Nephron (organoid): Measurements from ENCODE around the gene RRP36.

Source experiments
- H3K27ac Mint-ChIP-seq, 3 experiments: 2 replicates each; pipeline ENCODE4 v1.8.0; 2020; ENCODE audit warnings: mixed read lengths in 3 of 3, mild to moderate bottlenecking in 2 of 3, moderate library complexity in 1 of 3
- H3K27me3 Mint-ChIP-seq: 2 replicates; pipeline ENCODE4 v1.8.0; 2021; ENCODE audit warnings: low read depth, mild to moderate bottlenecking, moderate library complexity, mixed read lengths
- H3K36me3 Mint-ChIP-seq: 2 replicates; pipeline ENCODE4 v1.8.0; 2020; ENCODE audit warnings: low read depth, mixed read lengths
- H3K4me1 Mint-ChIP-seq: 2 replicates; pipeline ENCODE4 v1.8.0; 2020; ENCODE audit warnings: mixed read lengths
- H3K4me3 Mint-ChIP-seq, 3 experiments: 2 replicates each; pipeline ENCODE4 v1.8.0; 2020; ENCODE audit warnings: mild to moderate bottlenecking in 3 of 3, mixed read lengths in 3 of 3, moderate library complexity in 2 of 3
- H3K9me3 Mint-ChIP-seq: 2 replicates; pipeline ENCODE4 v1.8.0; 2020; ENCODE audit warnings: mixed read lengths
- TF ChIP-seq, protein P1 (sequence below), 3 experiments: fragments of 200-600 bp; sonication (generic); IDR thresholded peaks; one replicate each; pipeline ENCODE4 v1.5.0; 2021; ENCODE audit warnings: antibody characterized with exemption in 3 of 3; ENCODE audit not compliant: unreplicated experiment in 3 of 3

RRP36 gene

DNA sequence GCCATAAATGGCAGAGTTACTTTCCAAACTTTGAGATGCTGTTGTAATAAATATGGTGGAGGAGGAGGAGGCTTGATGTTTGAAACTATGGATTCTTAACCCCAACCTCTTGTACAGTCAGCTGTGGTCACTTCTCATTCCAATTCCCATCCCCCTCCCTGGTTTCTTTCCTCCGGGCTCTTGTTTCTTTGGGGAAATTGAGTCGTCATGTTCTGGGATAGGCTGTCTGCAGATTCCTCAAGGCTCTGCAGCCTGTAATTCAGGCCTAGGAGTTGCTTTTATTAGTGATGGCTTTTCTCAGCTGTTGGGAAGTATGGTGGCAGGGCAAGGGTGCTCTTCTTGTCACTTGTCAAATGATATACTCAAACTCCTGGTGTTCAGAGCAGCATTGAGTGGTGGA lies 57.3 kb downstream of the RRP36 start:
- Mint-ChIP-seq H3K9me3 (no peaks in the 10 kb centered on the region), H3K36me3 (peaks cover 11% of the 10 kb centered on the region), H3K4me3 (peak overlapping the region; percentile 74 to 88 (median 82)), H3K4me1 (peaks cover 71% of the 10 kb centered on the region), H3K27ac (peak overlapping the region; percentile 89 to 90 (median 90)), H3K27me3 (peaks cover 3% of the 10 kb centered on the region)
- TF ChIP-seq, protein P1, sequence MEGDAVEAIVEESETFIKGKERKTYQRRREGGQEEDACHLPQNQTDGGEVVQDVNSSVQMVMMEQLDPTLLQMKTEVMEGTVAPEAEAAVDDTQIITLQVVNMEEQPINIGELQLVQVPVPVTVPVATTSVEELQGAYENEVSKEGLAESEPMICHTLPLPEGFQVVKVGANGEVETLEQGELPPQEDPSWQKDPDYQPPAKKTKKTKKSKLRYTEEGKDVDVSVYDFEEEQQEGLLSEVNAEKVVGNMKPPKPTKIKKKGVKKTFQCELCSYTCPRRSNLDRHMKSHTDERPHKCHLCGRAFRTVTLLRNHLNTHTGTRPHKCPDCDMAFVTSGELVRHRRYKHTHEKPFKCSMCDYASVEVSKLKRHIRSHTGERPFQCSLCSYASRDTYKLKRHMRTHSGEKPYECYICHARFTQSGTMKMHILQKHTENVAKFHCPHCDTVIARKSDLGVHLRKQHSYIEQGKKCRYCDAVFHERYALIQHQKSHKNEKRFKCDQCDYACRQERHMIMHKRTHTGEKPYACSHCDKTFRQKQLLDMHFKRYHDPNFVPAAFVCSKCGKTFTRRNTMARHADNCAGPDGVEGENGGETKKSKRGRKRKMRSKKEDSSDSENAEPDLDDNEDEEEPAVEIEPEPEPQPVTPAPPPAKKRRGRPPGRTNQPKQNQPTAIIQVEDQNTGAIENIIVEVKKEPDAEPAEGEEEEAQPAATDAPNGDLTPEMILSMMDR (IDR thresholded peaks at IDR 0.05; ENCODE audit: unreplicated experiment in 3 of 3): no peak
